ENCODE measurements around the gene TSPAN5. TPM values are rescaled to one million over a fixed set of nuclear protein-coding genes. Genes with fewer than 3 reads are reported as not detected.

The TSPAN5 gene
- total and polyA plus RNA-seq, 2 donors: 10.9 to 27.5 TPM

DNA sequence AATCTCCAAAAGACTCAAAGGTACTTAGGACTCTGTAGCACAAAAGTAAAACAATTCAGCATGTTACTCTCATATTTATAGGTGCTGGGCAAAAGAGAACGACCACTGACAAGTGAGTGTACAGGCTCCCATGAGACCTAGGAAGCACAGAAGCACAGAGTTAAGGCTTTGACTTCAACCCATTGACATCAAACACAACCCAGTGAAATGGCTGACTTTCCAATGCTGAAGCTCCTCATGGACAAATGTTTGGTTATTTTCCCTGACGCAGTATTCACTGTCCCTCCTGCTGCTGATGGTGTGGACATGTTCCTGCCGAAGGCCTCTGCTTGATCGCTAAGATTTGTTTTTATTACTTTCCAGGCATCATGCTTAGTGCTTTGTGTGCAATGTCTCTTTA, 148.7 kb downstream of the TSPAN5 start:
- WGBS: 52% methylated on average over 4 of the region's 4 CpGs
- DNase-seq (ENCODE audit: extremely low spot score): no peak
- Histone ChIP-seq H3K4me3 (ENCODE audit: low read depth, low read length) (no peak overlapping the region), H3K4me1 (ENCODE audit: insufficient read depth) (no peaks in the 10 kb centered on the region), H3K36me3 (ENCODE audit: insufficient read depth) (no peaks in the 10 kb centered on the region), H3K27ac (ENCODE audit: low read depth) (no peak overlapping the region)

DNA sequence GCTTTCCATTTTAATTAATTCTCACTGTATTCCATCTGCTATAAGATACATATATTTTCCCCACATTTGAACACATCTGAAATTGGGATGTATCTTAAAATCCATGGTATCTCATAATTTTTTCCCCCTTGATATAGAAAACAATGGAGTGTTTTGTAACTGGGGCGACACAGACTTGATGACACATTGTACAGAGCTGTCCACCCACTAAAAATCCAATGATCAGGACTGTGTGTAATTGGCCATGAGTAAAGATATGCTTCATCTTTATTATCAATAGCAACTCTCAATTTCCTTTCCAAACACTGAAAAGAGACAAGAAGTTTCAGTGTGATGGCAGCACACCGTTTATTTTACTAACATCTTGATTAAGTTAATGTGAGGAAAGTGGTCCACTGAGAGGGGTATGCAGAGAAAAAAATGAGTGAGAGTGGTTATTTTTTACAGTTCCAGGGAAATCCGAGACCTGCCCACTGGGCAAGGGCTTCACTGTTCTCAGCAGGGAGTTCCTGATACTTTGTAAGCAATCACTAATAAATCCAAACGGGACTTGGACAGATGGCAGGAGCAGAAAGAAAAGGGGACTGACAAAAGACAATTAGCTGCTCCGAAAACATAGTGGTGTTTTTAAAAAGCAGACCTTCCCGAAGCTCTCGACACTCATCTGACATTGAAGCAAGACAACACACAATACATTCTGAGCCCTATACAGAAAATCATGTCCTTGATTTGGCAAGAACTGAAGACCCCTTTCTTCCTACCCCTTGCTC, 149.4 kb downstream of the TSPAN5 start:
- H3K4me3 ChIP-seq (ENCODE audit: low read depth, low read length): no peak overlapping the region
- H3K27ac ChIP-seq (ENCODE audit: low read depth): no peak overlapping the region
- no peaks in the 10 kb centered on the region for H3K36me3 ChIP-seq (ENCODE audit: insufficient read depth)
- H3K4me1 ChIP-seq (ENCODE audit: insufficient read depth): no peaks in the 10 kb centered on the region
- 60% methylated on average over 7 of the region's 7 CpGs for WGBS
- DNase-seq (ENCODE audit: extremely low spot score): no peak

DNA sequence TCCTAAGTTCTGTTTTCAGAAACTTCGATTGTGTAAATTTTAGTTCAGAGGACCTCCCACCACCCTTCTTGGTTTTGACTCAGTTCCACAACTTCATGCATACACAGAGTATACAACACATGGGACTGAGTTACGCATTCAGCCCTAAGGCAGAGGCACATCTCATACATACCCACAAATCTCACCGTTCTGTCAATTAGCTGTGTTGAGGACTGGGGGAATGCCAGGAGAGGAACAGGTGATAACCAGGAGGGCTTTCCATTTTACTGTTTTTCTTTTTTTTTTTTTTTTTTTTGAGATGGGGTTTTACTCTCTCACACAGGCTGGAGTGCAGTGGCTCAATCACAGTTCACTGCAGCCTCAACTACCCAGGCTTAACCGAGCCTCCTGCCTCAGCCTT, 150.2 kb downstream of the TSPAN5 start:
- Histone ChIP-seq H3K36me3 (ENCODE audit: insufficient read depth) (no peaks in the 10 kb centered on the region), H3K27ac (ENCODE audit: low read depth) (no peak overlapping the region), H3K4me3 (ENCODE audit: low read depth, low read length) (no peak overlapping the region), H3K4me1 (ENCODE audit: insufficient read depth) (no peaks in the 10 kb centered on the region)
- WGBS: 95% methylated on average over 4 of the region's 4 CpGs
- no peak for DNase-seq (ENCODE audit: extremely low spot score)

DNA sequence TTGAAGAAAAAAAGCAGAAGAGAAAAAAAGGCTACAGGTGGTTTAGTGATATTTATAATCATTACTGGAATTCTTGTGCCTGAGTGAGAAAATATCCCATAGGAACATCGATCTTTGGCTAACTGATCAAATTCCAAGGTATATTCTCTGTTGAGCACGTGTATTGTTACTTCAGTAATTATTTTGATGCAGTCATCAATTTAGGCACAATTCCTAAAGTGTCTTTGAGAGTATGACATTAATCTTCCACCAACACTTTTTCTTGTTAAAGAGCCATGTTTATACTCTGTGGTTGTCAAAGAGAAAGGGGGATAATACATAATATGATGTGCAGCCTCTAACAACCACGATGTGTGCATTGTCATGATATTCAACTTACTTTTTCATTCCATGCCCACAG, 151.1 kb downstream of the TSPAN5 start:
- Histone ChIP-seq H3K4me1 (ENCODE audit: insufficient read depth) (no peaks in the 10 kb centered on the region), H3K4me3 (ENCODE audit: low read depth, low read length) (no peak overlapping the region), H3K36me3 (ENCODE audit: insufficient read depth) (no peaks in the 10 kb centered on the region), H3K27ac (ENCODE audit: low read depth) (no peak overlapping the region)
- DNase-seq (ENCODE audit: extremely low spot score): no peak
- WGBS: 91% methylated on average over 3 of the region's 3 CpGs

DNA sequence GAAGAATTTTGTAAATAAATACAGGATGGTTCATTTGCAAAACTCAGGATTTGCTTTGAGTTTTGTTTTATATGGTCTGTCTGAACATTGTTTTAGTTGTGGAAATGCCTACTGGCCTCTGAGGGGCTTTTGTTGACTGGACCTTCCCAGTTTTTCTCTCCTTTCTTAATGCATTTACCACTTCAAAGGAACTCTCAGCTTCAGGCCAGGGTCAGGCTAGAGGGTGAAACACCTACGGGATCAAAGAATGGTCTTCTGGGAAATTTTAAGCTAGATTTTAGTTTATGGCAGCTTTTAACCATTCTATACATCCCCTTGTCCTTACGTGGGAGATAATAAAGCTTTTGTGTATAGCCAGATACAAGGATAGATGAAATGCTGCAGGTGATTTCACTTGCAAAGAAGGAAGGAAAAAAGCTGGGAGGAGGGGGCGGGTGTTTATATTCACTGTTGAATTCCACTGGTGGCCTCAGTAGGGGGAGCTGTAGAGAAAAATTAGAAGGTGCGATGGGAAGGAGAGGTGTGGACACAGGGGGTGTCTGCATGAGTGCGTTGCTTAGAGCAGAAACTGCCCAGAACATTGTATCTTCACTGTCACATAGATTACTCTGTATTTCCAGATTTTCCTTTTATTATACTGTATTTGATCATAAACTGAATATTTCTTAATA, 151.8 kb downstream of the TSPAN5 start:
- Histone ChIP-seq H3K4me3 (ENCODE audit: low read depth, low read length) (no peak overlapping the region), H3K27ac (ENCODE audit: low read depth) (no peak overlapping the region), H3K4me1 (ENCODE audit: insufficient read depth) (no peaks in the 10 kb centered on the region), H3K36me3 (ENCODE audit: insufficient read depth) (no peaks in the 10 kb centered on the region)
- DNase-seq (ENCODE audit: extremely low spot score): no peak
- WGBS: 75% methylated on average over 5 of the region's 5 CpGs

DNA sequence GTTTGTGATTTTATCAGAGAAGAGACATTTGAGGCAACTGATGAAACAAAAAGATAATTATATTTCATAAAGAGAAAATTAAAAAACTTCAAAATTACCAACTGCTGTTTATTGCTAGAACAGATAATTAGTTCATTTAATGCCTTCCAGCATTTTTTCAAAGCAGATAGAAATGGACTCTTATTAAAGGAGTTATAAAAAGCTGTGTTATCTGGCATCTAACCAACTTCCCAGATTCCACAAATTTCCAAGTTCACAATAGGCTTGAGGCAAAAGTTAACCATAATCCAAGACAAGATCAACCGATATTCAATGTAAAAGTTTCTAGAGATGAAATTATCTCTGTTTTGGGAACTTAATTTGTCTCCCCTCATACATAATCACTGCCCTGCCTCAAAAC, 152.4 kb downstream of the TSPAN5 start:
- no peak for DNase-seq (ENCODE audit: extremely low spot score)
- 51% methylated on average over 1 of the region's 1 CpG for WGBS

DNA sequence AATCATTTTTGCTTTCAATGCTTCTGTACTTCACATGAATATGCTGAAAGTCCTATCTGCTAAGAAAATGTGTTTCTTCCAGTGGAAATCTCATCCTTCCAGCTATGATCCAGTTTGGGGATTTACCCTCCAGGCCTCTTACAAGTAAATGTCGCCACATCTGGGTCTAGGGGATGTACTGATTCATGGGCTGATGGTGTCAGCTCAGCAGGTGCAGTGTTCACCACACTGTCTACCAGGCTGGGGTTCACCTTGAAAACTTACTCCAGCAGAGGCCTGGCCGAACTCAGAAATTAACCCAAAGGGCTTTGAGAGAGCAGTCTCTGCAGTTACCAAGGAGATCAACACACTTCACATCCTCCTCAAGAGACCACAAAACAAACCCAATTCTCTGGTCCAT, 154.3 kb downstream of the TSPAN5 start:
- 95% methylated on average over 2 of the region's 2 CpGs for WGBS
- DNase-seq (ENCODE audit: extremely low spot score): no peak
- no peak overlapping the region for H3K4me3 ChIP-seq (ENCODE audit: low read depth, low read length)
- H3K4me1 ChIP-seq (ENCODE audit: insufficient read depth): no peaks in the 10 kb centered on the region
- no peaks in the 10 kb centered on the region for H3K36me3 ChIP-seq (ENCODE audit: insufficient read depth)
- no peak overlapping the region for H3K27ac ChIP-seq (ENCODE audit: low read depth)

More for the DNA sequence above, 152.4 kb downstream of the TSPAN5 start:
- Histone ChIP-seq H3K27ac (ENCODE audit: low read depth) (no peak overlapping the region), H3K4me3 (ENCODE audit: low read depth, low read length) (no peak overlapping the region), H3K4me1 (ENCODE audit: insufficient read depth) (no peaks in the 10 kb centered on the region), H3K36me3 (ENCODE audit: insufficient read depth) (no peaks in the 10 kb centered on the region)

DNA sequence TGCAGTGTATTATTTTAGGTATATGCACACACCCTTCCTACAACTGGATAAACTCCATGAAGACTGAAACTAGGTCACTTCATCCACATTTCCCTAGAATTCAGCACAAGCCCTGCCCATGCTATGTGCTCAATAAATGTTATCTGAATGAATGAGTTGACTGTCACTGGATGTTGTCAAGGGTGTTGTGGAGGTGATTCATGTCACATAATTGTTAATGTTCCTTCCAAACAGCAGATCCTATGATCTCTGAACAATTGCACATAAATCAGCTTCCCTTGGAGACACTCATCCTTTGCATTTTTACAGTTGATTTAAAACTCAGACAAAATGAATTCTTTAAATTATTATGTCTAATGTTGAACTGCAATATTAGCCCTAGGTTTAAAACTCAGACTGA, 154.7 kb downstream of the TSPAN5 start:
- Histone ChIP-seq H3K4me1 (ENCODE audit: insufficient read depth) (no peaks in the 10 kb centered on the region), H3K27ac (ENCODE audit: low read depth) (no peak overlapping the region), H3K36me3 (ENCODE audit: insufficient read depth) (no peaks in the 10 kb centered on the region), H3K4me3 (ENCODE audit: low read depth, low read length) (no peak overlapping the region)
- DNase-seq (ENCODE audit: extremely low spot score): no peak

DNA sequence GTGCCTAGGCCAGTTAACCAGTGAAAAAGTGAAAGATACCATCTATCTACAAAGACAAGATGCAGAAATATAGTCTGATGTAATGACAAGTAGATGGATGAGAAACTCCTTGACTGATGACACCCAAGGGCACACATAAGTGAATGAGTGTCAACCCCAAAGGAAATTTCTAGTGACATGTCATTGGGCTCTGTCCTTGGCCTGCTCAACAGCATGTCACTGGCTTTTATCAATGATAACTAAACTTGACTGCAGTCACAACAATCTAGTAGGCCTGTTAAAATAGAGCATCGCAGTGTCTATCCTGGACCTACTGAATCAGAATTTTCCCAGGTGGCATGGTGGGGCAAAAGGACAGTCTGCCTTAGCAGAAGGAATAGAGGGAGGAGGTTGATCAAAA, 155.8 kb downstream of the TSPAN5 start:
- H3K4me1 ChIP-seq (ENCODE audit: insufficient read depth): no peaks in the 10 kb centered on the region
- DNase-seq (ENCODE audit: extremely low spot score): no peak
- H3K36me3 ChIP-seq (ENCODE audit: insufficient read depth): no peaks in the 10 kb centered on the region
- H3K4me3 ChIP-seq (ENCODE audit: low read depth, low read length): no peak overlapping the region
- H3K27ac ChIP-seq (ENCODE audit: low read depth): no peak overlapping the region
- WGBS: 100% methylated on average over 1 of the region's 1 CpG

DNA sequence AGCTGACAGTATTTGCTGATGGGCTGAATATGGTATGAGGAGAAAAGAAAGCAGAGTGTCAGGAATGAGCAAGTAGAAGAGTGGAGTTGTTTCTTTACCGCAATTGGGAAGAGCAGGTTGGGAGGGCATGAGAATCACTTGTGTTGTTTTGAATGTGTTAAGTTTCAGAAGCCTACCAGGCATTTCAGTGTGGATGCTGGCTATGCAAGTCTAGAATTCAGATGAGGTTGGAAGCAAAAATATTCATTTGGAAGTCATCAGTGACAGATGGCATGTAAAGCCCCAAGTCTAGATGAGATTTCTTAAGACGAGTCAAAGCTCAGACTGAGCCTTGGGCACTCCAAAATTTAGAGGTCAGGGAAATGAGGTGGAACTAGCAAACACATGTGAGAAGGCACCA, 156.4 kb downstream of the TSPAN5 start:
- no peak overlapping the region for H3K27ac ChIP-seq (ENCODE audit: low read depth)
- DNase-seq (ENCODE audit: extremely low spot score): no peak
- no peak overlapping the region for H3K4me3 ChIP-seq (ENCODE audit: low read depth, low read length)
- 63% methylated on average over 2 of the region's 2 CpGs for WGBS
- no peaks in the 10 kb centered on the region for H3K36me3 ChIP-seq (ENCODE audit: insufficient read depth)
- no peaks in the 10 kb centered on the region for H3K4me1 ChIP-seq (ENCODE audit: insufficient read depth)

DNA sequence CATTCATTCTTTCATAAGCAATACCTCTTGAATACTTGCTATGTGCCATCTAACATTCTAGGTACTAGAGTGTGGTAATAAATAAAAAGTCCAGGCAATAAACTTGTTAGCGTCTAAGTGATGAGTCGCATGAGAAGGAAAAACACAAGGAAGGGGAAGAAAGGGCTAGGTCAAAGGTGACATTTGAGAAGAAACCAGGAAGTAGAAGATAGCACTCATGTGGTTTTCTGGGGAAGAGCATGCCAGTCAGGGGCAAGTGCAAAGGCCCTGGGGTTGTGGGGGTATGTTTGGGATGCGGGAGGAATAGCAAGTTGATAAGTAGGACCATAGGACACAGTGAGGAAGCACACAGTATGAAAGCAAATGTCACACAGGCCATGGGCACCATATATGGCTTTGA, 157.0 kb downstream of the TSPAN5 start:
- whole genome bisulfite sequencing: 94% methylated on average over 3 of the region's 3 CpGs

DNA sequence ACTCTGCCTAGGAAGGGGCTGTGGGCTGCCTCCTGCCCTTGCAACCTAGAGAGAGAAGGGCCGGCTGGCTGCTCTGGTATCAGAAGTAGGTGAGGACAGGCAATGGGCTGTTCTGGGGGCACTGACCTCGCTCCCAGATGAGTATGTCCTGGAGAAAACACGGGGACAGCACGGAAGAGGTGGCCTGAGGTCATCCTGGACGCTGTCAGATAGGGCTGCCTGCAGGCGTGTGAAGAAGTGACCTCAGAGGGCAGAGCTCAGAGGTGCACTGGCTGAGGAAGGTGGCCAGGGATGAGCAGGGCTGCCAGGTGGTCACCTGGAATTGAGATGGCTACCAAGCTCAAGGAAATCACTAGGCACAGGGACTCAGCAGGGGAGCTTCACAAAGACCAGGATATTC, 159.6 kb downstream of the TSPAN5 start:
- DNase-seq (ENCODE audit: extremely low spot score): no peak
- 90% methylated on average over 6 of the region's 6 CpGs for WGBS
- Histone ChIP-seq H3K4me1 (ENCODE audit: insufficient read depth) (no peaks in the 10 kb centered on the region), H3K36me3 (ENCODE audit: insufficient read depth) (no peaks in the 10 kb centered on the region), H3K27ac (ENCODE audit: low read depth) (no peak overlapping the region), H3K4me3 (ENCODE audit: low read depth, low read length) (no peak overlapping the region)

More for the DNA sequence above, 157.0 kb downstream of the TSPAN5 start:
- no peak overlapping the region for H3K4me3 ChIP-seq (ENCODE audit: low read depth, low read length)
- no peaks in the 10 kb centered on the region for H3K4me1 ChIP-seq (ENCODE audit: insufficient read depth)
- H3K27ac ChIP-seq (ENCODE audit: low read depth): no peak overlapping the region
- DNase-seq (ENCODE audit: extremely low spot score): no peak
- no peaks in the 10 kb centered on the region for H3K36me3 ChIP-seq (ENCODE audit: insufficient read depth)

DNA sequence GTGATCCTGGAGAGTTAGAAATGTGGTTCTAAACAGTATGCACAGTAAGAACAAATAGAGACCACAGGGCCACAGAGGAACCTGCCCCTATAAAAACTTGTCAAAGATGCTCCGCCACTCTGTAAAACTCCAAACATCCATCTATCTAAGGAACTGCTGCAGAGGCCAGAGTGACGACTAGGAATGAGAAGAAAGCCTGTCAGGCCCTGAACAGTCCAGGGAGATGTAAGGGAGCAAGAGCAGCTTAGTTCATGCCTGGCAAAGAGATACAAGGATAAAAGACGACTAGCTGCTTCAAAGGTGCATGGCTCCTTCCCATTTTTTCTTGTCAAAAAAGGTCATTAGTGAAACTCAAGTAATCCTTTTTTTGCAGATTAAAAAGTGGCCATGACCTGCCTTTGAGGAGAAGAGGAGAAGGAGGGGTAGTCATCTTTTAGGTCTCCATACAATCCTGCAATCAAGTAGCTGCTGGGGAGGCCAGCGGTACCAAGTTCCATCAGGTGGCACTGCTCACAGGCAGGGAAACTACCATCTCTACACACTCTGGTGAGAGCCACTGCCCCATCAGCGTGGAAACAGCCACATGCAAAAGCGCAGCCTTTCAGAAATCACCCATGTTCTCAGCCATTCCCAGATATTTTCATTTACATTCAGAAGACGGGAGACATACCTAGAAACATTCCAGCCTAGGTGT, 162.1 kb downstream of the TSPAN5 start:
- Histone ChIP-seq H3K4me1 (ENCODE audit: insufficient read depth) (no peaks in the 10 kb centered on the region), H3K36me3 (ENCODE audit: insufficient read depth) (no peaks in the 10 kb centered on the region), H3K4me3 (ENCODE audit: low read depth, low read length) (no peak overlapping the region), H3K27ac (ENCODE audit: low read depth) (no peak overlapping the region)
- WGBS: 75% methylated on average over 7 of the region's 7 CpGs
- no peak for DNase-seq (ENCODE audit: extremely low spot score)

DNA sequence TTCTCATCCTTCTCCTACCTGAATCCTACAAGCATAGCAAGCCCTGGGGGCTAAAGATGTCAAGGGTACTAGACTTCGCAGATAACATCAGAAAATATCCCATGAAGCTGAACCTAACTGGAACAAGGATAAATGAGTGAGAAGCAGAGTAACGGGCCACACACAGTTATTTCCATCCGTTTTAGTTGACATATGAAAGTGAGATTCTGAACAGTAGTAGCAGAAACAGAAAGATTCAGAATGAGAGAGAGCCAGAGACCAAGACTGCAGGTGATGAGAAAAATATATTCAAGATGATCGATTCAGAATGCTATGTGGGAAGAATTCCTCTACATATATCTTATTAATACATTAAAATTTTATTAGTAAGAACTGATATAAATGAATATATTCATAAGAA, 165.1 kb downstream of the TSPAN5 start:
- Histone ChIP-seq H3K4me3 (ENCODE audit: low read depth, low read length) (no peak overlapping the region), H3K4me1 (ENCODE audit: insufficient read depth) (no peaks in the 10 kb centered on the region), H3K27ac (ENCODE audit: low read depth) (no peak overlapping the region), H3K36me3 (ENCODE audit: insufficient read depth) (no peaks in the 10 kb centered on the region)
- WGBS: 79% methylated on average over 4 of the region's 4 CpGs
- no peak for DNase-seq (ENCODE audit: extremely low spot score)
